Amygdala (tissue), 56 donors: ENCODE data around the gene IGF1.
"Not testable (repeated sequence)": the region's sequence is repeated elsewhere in the genome, so short reads cannot be mapped to it uniquely, and the experiment has no call there.

Experiments used
- DNase-seq, 56 donors: peaks; one replicate each; lab custom pipeline; 2025; lab: John Stamatoyannopoulos, UW

Gene IGF1

GRCh38 chr12:102463659-102464249, 16.6 kb downstream of the IGF1 start:
- DNase-seq: no peak

- no peak for DNase-seq
These were observed 17.4 kb downstream of the IGF1 start for GRCh38 chr12:102462795-102463465.

DNA sequence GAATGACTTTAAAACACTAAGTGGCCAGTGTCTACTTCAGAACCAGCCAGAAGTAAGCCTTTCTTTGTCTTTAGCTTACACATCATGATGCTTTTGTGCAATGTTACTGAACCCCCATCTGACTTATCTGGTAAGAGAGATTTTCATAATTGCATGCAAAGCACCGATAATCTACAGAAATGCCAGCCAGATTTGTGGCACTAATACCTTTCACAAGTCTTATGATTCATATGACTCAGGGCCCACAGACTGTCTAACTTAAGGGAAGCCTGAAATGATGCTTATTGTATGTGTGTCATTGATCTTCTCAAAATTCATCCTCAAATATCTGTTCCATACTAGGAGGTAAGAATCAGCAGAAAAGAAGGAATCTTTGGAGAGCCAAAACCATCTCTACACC, 18.0 kb downstream of the IGF1 start:
- DNase-seq: no peak

GRCh38 chr12:102461501-102461900, 18.9 kb downstream of the IGF1 start:
- DNase-seq: no peak

DNA sequence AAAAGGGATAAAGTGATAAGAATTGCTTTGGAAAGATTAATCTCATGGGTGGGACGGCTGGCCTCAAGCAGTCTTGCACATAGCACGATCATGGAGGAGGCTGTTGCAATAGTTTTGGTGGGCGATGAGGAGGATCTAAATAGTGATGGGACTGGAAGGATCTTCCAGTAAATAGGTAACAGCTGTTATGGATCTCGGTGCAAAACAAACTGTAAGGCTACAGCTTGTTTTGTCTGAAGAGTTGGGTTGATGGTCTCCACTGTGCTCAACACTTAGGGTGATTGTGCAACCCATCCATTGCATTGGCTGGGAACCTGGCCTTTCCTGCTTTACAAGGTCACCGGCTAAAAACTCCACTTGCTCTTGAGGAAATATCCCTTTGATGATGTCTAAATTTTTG, 21.0 kb downstream of the IGF1 start:
- no peak for DNase-seq

GRCh38 chr12:102454808-102455760, 25.3 kb downstream of the IGF1 start:
- peak in 1 of 56 donors; percentile 0 for DNase-seq

- no peak for DNase-seq
These were observed 26.0 kb downstream of the IGF1 start for GRCh38 chr12:102454330-102454729.

GRCh38 chr12:102452605-102453004, 27.8 kb downstream of the IGF1 start:
- DNase-seq: no peak

DNA sequence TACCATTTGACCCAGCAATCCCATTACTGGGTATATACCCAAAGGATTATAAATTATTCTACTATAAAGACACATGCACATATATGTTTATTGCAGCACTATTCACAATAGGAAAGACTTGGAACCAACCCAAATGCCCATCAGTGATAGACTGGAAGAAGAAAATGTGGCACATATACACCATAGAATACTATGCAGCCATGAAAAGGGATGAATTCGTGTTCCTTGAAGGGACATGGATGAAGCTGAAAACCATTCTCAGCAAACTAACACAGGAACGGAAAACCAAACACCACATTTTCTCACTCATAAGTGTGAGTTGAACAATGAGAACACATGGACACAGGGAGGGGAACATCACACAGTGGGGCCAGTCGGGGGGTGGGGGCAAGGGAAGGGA, 31.3 kb downstream of the IGF1 start:
- not testable (repeated sequence) for DNase-seq

GRCh38 chr12:102447426-102447825, 32.9 kb downstream of the IGF1 start:
- not testable (repeated sequence) for DNase-seq

- DNase-seq: no peak
These were observed 35.7 kb downstream of the IGF1 start for GRCh38 chr12:102444707-102445106.

- DNase-seq: no peak
These were observed 36.3 kb downstream of the IGF1 start for GRCh38 chr12:102444093-102444492.

DNA sequence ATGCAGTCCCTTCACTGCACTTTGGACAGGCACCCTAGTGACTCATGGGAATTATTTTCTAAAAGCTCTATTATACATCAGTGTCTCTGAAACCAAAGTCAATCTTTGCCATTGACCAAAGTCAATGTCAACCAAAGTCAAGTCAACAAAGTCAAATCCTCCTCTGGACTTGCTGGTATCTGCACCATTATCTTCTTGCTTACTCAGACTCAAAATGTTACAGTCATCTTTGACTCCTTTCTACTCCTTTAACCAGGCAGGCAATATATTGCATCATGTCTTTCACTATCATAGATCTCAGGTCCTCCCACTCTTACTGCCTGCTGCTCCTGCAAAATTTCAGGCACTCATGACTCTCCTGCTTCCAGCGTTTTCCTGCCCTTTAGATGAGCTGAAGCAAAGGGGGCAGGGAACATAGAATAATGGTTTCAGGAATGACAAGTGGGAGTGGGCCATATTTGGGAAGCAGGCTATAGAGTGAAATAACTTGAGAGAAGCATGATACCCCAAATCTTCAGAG, 39.2 kb downstream of the IGF1 start:
- no peak for DNase-seq

DNA sequence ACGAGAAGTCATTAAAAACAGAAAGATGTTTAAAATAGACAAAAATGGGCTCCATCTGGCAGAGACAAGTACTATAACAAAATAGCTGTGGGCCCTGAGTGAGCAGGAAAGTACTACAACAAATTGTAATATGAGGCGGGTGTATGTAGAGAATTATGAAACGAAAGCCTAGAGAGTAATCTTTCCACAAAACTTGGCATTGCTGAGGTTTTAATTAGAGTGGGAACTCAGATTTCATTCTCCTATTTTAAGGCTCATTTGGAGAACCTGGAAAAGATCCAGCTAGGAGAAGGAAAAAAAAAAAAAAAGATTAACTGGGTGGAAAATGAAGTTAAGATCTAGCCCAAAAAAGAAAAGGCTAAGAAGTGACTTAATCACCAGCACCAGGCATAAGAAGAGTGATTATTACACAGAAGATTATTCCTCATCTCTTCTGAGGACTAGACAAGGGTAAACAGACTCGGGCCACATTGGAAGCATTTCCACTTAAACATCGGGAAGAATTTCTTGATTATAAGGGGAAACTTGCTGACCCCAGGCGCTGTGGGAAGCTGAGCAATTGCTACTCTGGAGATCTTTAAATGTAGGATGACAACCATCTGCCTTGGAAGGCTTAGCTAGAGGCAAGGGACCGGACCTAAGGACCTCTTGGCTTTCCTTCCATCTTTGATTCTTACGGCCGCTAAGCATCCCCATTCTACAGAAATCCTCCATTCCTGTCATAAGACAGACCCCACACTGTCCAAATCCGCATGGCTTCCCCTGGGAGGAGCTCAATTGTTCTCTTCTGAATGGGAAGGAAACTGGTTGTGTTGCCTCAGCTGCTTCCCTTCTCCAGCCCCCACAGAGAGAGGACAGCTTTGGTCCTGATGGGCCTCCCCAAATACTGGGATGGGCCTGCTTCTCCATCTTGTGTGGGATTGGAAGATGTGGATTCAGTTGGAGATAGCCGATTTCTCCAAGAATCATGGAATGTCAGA, 40.6 kb downstream of the IGF1 start:
- no peak for DNase-seq

DNA sequence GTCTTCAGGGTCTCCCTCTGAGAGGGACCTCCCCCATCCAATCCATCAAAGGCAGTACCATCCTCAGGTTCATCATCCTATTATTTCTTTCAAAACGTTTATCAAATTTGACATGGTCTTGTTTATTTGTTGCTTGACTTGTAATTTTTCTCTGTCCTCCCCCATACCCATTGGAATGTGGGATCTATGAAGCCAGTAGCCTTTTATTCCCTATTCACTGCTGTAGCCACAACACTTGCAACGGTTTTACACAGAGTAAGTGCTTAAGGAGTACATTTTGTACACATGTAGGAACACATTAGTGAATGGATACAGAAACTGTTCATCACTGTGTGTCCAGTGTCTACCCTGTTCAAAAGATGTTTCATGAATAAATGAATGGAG, 41.5 kb downstream of the IGF1 start:
- DNase-seq: no peak

DNA sequence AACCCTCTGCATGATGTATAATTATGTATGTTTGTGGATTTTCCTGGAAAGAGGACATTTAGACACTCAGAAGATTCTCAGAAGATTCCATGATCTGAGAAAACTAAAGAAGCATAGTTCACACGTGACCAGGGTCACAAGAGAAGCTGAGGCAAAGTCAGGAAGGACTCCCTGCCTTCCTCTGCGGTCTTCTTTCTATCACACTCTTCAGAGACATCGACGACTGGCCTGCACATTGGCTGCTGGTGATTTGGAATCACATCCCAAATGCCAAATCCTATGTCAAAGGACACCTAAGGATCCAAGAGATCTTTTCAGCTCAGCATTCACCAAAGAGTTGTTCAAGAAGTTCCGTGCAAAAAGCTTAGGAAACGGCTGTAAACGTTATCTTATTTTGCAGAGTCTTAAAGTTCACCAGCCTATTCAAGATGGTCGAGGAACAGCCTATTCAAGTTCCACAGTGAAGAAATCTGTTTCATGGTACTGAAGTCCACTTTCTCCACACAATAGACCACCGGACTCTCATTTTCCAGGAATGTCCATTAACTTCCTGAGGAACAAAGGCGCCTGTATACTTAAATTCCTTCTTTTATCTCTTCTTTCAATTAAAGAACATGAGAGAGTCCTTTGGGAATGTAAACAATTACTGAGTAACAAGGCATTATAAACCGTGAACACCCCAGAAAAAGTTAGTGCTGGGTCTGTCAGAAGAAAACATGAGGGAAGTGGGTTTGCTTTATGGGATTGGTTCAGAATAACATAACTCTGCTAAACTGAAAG, 42.1 kb downstream of the IGF1 start:
- no peak for DNase-seq

GRCh38 chr12:102437511-102437910, 42.9 kb downstream of the IGF1 start:
- no peak for DNase-seq

DNA sequence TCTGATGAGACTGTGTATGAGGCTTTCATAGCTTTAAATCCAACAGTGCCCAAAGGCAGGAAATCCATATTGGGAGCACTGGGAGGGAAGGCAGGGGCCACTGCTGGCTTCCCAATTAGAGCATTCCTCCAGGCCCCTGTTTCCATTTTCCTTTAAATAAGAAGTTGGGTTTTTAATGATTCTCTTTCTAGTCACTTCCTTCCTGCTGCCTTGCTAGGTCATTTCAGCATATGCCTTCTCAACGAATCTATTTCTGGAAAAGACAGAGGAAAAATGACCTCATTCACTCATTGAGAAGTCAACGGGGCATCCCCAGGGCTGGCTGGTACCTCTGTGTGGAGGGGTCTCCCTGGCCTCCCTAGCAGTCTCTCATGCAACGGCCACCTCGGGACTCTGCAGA, 43.5 kb downstream of the IGF1 start:
- no peak for DNase-seq

GRCh38 chr12:102435827-102436436, 44.4 kb downstream of the IGF1 start:
- no peak for DNase-seq
